ENCODE data around the gene PROM2.

PROM2 gene

GRCh38 chr2:95308426-95308990 is 34.3 kb downstream of the PROM2 start:
- no peak for DNase-seq

GRCh38 chr2:95309599-95309998 is 35.4 kb downstream of the PROM2 start:
- DNase-seq = no peak

DNA sequence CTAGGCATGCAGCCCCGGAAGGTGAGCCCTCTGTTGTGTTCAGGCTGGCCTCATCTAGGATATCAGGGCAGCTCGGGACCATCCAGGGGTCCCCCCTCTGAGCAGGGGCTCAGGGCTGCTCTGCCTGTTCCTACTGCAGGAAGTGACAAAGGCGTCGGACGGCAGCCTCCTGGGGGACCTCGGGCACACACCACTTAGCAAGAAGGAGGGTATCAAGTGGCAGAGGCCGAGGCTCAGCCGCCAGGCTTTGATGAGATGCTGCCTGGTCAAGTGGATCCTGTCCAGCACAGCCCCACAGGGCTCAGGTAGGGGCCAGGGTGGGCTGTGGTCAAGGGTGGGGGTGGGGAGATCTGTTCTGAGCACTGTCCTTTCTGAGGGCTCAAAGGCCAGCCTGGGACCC is 36.0 kb downstream of the PROM2 start:
- no peak for DNase-seq

- DNase-seq = no peak
Measured at GRCh38 chr2:95310651-95311050, 36.4 kb downstream of the PROM2 start.

GRCh38 chr2:95311815-95312542 is 37.7 kb downstream of the PROM2 start:
- DNase-seq = no peak

DNA sequence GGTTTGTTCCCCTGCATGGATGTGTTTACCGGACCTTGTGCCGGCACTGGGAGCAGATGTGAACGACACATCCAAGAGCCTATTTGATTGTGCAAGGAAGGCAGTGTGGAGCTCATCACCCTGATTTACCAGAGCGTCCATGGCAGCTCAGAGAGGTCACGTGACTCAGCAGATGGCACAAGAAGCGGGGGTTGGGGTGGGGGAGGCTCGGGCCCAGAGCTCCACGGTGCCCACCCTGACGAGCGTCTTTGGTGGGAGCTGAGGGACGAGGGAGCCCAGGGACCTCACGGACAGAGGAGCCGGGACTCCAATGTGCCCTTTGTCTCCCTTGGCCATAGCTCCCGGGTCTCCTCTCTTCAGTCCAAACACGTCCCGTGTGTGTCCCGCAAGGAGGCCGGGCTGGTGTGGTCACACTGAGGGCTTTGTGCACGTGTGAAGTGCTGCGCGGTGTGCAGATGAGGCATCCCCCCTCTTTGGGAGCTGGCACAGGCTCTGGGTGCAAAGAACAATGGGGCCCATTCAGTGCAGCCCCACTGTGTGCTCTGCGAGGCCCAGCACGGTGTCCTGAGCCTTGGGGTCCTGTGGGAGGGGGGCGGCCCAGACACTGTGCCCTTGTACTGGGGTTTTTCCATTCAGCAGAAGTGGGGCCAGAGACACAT is 38.4 kb downstream of the PROM2 start:
- no peak for DNase-seq

GRCh38 chr2:95313296-95314131 is 39.3 kb downstream of the PROM2 start:
- no peak for DNase-seq

- no peak for DNase-seq
Measured at GRCh38 chr2:95314598-95314963, 40.3 kb downstream of the PROM2 start.

DNA sequence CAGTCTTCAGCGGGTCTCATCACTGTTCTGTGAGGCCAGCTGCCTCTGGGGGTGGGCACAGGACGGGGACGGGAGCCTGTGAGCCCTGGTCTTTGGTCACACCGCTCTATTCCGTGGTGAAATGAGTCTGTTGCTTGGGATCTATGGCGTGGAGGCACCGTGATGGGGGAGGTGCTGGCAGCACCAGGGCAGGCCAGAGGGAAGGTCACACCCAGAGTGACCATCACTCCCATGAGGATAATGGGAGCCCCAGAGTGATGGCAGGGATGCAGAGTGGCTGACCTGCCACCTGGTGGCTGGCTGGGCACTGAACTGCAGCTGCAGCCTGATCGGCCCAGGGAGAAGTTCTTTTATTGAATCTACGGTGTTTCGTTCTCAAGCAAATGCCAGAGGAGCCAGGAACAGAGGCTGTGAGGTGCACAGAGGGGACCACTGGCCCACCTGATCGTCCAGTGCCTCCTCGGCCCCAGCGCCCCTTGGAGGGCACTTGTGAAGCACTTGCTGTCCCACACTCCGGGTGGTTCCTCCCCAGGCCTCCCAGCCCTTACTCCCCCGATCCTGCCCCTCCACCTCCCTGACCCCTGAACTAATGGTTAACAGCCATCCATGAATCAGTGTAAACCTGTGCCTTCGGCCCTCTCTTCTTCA is 40.8 kb downstream of the PROM2 start:
- DNase-seq = no peak

DNA sequence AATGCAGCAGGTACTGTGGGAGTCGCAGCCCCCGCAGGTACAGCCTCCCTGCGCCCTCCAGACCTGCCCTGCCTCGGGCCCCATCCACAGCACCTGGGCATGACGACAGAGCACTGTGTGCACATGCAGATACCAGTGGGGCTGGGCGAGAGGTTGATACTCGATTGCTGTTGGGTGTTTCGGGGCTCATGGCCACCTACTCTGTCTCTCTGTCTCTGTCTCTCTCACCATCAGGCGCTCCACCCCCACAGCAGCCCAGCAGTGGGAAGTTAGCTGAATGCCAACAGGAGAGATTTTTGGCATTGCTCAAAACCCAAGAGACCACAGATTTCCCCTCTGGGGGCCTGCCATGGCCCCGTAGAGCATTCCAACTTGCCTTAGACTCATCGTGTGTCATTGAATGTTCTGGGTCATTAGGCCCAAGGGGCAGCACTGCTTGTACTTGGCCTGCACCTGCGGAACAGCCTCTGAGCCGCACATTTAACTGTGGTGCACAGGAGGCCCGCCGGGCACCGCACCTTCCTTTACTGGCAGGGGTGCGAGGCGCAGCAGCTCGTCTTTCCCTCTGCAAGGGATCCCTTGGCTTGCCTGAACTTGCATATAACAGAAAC is 41.7 kb downstream of the PROM2 start:
- no peak for DNase-seq

GRCh38 chr2:95316466-95317122 is 42.3 kb downstream of the PROM2 start:
- no peak for DNase-seq

GRCh38 chr2:95317123-95317500 is 42.9 kb downstream of the PROM2 start:
- no peak for DNase-seq

DNA sequence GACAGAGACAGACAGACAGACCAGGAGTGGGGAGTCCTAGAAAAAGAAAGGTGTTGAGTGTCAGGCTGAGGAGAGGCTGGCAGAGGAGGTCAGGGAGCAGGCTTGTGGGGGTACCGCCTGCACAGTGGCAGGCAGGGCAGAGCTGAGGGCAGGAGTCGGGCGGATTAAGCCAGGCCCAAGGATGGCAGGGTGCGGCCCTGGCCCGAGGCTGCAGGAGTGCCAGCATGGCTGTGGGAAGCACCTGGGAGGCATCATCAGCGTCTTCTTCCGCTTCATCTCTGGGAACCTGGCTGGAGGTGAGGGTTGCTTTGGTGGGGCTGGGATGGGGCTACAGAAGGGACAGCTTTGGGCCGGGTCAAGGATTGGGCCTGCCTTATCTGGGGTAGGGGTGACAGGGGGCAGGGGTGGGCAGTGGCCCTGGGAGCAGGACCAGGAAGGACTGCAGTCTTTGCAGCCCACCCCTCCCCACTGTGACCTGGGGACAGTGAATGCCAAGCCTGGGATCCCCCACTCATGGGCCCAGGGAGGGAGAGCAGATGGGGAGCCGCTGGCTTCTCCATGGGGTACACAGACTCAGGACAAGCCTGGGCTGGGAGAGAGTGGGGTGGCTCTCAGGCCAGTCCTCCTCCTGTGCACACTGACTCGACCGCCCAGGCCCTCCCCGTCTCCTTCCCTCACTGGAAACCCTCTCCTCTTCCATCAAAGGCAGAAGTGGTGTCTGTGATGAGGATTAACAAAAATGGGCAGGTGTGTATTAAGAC is 43.6 kb downstream of the PROM2 start:
- DNase-seq = no peak

- DNase-seq = no peak
Measured at GRCh38 chr2:95318431-95319220, 44.4 kb downstream of the PROM2 start.

GRCh38 chr2:95319481-95320343 is 45.5 kb downstream of the PROM2 start:
- DNase-seq = no peak

GRCh38 chr2:95320344-95320712 is 46.1 kb downstream of the PROM2 start:
- no peak for DNase-seq

DNA sequence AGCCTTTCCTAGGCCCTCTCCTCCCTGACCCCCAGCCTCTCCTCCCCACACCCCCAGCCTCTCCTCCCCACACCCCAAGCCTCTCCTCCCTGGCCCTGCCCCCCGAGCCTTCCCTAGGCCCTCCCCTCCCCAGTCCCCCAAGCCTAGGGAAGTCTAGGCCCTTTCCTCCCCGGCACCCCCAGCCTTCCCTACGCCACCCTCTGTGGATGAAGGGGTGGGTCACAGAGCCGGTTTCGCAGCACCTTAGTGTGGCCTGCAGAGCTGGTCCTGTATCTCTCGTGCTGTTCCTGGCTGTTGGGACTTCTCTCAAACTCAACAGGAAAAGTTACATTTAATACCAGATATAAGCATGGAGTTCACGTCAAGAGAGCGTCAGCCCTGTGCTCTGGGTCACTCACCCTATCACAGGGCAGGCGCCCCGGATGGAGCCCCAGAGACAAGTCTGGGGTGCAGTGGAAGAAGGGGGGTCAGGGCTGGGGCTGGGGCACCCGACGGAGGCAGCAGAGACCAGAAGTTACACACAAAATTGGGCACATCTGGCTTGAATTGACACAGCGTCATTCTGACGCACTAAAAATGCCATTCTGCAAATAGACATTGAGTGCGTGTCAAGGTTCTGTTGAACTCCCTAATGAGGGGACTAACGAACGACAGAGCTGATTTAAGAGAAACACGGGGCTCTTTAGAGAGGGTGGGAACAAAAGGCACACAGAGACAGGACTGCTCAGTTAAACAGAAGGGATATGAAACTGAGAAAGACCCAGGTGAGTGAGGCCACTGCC is 46.9 kb downstream of the PROM2 start:
- DNase-seq = no peak

DNA sequence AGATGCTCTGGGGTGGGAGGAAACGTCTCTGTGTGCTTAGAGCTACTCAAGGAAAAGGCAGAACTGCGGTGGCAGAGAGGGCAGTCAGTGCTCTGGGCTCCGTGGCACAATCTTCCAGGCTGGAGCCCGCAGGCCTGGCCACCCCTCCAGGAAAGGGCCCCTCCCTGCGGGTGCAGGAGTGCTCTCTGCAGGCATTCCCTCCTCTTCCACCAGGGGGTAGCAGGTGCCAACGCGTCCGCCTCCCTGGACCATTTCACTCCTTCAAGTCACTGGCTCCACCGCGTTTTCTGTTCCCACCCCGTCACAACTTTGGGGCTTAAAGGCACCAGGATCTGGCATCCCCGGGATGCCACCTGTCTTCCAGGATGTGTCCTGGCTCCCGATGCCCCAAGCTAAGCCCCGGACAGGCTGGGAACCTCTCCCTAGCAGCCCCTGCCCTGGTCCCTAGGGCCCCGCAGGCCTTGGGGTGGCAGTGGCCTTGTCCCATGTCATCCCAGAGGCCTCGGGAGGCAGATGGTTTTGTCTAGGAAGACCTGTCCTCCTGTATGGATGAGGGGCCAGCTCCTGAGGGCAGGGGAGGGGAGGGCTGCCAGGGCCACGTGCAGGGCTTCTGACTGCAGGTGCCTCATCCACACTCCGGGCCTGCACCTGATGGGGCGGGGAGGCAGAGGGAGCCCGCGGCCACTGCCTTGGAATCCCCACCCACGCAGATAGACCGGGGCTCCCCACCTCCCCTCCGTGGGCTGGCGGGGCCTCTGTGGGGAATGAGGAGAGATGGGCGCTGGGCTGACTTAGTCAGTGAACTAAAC is 49.3 kb downstream of the PROM2 start:
- no peak for DNase-seq

All from CD4-positive, alpha-beta T cell treated with Interleukin-17A for 1 hour (primary cell).